GM21360 (cell line): Measurements from ENCODE around the gene LARP4B.
"Not testable (repeated sequence)": the region's sequence is repeated elsewhere in the genome, so short reads cannot be mapped to it uniquely, and the experiment has no call there.

Source experiments
- ATAC-seq: cut with Tn5 transposase; IDR thresholded peaks from one replicate; pipeline ENCODE4 v1.9.1; 2021; ENCODE audit warnings: mild to moderate bottlenecking, moderate library complexity; ENCODE audit not compliant: unreplicated experiment

Gene LARP4B

DNA sequence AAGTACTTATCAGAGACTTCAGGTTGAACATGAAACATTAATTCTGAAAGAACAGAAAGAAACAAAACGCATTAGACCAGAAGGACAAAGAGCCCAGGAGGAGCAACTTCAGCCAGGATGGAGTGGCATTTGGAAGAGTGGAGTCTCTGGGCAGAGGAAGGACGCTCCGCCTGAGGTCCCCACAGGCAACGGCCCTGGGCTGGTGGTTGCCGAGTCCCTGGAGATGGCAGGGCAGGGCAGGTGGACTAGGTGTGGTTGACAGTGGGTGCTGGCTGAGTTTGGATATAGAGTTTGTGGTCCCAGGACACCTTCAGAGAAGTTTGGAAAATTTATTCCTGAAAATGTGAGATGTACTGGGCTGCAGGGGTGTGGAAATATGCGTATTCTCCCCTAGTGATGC is 27.4 kb upstream of the LARP4B start:
- no peak for ATAC-seq

DNA sequence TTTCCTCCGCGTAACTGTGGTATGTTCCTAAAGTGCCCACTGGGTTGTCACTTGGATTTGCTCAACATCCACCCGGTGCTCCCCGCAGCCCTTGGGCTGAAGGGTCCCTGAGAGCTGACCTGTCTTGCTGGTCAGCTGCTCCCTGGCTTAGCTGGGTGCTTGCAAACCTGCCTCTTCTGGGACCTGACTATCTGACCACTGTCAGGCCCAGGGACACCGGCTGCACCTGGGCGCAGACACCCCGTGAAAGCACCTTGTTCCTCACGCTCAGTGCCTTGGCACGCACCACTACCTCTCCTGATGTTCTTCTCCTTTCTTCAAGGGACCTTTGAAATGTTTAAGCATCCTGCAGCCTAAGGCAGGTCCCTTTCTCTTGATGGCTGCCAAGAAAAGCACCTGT is 26.6 kb upstream of the LARP4B start:
- ATAC-seq, result no peak

DNA sequence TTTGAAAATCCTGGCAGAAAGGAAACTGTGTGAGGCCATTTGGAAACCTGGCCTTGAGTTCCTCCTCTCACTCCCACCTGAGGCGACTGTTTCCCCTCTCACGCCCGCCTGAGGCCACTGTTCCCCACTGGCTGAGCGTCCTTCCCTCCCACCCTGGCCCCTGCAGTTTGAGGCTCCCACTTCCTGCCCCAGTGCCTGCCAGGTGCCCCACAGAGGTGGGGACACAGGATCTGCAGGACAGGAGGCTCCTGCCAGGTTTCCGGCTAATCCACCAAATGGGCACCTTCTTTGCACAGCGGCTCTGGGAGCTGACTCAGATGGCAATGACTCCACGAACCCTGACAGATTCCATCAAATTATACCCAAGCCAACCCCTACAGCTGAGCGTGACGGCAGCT is 24.3 kb upstream of the LARP4B start:
- ATAC-seq, result no peak

- ATAC-seq, result no peak
These were observed 23.8 kb upstream of the LARP4B start for GRCh38 chr10:955127-955819.

- no peak for ATAC-seq
These were observed 22.9 kb upstream of the LARP4B start for GRCh38 chr10:954396-954795.

DNA sequence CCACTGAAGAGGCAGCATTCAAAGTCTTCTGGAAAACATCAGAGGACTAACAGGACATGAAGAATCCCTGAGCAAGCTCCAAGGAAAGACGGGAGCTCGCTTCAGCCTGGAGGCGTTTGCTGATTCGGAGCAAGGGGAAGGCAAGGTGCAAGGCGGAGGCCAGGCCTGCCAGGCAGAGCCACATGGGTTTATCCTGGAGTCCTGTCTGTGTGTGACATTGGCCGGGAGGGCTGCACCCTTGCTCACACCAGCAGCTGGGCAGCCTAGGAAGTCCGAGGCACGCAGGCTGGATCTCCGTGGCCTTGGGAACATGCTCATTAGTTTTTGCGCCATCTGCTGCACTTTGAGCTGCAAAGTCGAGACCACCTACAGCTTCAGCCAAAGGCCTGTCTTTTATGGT is 22.3 kb upstream of the LARP4B start:
- no peak for ATAC-seq

- ATAC-seq, result no peak
These were observed 17.9 kb upstream of the LARP4B start for GRCh38 chr10:949446-949845.

DNA sequence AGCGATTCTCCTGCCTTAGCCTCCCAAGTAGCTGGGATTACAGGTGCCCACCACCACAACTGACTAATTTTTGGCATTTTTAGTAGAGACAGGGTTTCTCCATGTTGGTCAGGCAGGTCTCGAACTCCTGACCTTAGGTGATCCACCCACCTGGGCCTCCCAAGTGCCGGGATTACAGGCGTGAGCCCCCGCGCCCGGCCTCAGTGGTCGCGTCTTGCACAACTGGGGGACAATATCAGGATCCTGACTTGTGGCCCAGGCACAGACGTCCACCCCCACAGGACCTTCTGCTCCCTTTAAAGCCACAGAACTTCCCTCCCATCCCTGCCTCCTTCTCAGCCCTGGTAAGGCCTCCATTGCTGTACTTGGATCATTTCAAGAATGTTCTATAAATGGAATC is 16.8 kb upstream of the LARP4B start:
- ATAC-seq, result no peak

DNA sequence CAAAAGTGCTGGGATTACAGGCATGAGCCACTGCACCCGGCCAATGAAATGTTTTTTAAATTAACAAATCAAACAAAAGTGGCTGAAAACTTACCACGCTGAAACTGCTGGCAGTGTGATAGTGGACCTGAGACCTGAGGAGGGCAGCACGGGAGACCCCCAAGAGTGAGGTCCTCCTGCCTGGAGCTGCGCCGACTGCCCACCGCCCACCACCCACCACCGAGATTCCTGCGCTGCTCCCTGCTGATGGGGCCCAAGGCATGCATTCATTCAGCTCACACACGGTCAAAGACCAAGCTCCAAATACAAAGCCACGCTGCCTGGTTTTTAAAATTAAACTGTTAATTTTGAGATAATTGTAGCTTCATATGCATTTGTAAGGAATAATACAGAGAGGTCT is 16.4 kb upstream of the LARP4B start:
- ATAC-seq, result no peak

DNA sequence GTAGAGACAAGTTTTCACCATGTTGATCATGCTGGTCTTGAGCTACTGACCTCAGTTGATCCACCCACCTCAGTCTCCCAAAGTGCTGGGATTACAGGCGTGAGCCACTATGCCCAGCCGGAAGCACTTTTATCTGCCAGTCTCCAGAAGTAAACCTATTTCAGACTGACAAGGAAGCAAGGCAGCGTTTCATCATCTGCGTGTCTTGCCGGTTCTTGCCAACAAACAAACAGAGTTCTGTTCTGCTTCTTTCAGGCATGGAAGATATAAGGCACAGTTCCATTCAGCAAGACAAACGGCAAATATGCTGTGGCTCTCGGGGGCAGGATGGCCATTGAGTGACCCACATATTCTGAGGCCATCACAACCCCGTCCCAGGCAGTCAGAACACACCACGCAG is 15.5 kb upstream of the LARP4B start:
- ATAC-seq, result no peak

DNA sequence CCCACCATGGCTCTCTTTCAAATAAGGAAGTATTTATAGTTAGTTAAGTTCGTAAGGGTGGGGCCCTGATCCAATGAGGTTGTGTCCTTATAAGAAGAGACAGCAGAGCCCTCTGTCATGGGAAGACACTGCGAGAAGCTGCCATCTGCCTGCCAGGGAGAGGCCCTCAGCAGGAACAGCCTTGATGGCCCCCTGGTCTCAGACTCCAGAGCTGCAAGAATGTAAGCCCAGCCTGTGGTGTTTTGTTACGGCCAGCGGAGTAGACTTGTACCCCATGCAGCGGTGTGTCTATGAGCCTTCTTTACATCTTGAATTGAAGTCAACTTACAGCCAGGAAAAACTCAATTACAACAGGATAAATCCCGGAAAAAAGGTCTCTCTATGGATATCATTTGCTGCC is 14.3 kb upstream of the LARP4B start:
- ATAC-seq, result no peak

DNA sequence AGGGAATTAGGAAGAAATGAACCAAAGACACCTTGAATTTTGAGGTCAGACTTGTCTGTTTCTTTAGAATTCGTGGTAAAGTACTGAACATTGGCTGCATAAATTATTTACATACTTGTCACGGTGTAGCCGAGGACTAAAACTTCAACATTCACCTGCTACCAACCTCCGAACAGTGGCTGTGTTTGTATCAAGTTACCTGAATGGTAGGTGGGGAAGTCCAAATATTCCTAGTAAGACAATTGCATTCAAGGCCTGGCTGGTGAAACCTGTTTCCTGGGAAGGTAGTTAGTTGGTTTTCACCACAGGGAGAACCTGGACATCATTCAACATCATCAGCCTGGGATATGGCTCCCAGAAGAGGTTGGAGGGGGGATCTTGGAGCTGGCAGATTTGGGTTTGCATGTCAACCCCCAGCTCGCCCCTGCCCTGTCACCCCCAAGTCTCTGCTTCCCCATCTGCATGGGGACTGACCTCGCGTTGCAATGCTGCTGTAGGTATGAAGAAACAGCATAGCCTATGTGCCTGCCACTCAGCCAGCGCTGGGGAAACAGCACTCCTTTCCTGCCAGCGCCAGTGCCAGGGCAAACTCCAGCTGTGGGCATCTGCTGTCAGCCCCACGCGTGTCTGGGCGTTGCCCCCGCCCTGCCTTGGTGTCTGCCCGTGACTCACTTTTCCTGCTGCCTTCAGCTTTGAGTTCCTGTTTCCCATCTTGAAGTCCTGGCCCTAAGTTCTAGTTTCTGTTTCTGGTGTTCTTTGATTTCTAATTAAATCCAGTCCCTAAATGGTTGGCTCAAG is 12.7 kb upstream of the LARP4B start:
- peak; percentile 28 for ATAC-seq

- ATAC-seq, result peak; percentile 43
These were observed 12.0 kb upstream of the LARP4B start for GRCh38 chr10:943334-944033.

- ATAC-seq, result no peak
These were observed 7.6 kb upstream of the LARP4B start for GRCh38 chr10:938941-939678.

DNA sequence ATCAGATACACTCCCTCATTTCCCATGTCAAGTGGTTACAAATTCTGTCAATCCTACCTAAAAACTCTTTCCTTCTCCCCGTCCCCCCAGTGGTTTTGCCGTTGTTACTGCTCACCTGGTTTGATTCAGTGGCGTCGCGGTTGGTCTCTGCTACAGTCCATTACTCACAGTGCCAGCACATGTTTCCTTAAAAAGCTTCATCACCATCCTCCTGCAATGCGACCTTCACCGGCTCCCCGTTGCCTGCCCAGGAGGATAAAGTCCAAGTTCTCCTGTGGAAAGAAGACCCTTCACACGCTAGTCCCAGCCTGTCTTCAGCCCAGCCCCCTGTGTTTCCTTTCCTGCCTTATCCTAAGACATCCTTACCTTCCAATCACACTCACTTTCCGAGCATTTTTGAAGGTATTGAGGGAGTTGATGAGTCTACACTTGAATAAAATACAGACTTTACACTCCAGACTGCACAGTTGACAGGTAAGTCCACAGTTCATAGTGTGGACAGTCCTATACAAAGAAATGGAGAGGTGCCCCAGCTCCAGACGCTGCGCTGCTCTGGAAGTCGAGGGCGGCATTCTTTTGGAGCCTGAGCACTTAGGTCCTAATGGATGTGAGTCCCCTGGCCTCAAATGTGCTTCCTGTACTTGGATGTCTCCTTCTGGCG is 3.4 kb upstream of the LARP4B start:
- no peak for ATAC-seq

GRCh38 chr10:934165-934564 is 2.7 kb upstream of the LARP4B start:
- not testable (repeated sequence) for ATAC-seq

GRCh38 chr10:932589-932988 is 1.1 kb upstream of the LARP4B start:
- ATAC-seq, result no peak

DNA sequence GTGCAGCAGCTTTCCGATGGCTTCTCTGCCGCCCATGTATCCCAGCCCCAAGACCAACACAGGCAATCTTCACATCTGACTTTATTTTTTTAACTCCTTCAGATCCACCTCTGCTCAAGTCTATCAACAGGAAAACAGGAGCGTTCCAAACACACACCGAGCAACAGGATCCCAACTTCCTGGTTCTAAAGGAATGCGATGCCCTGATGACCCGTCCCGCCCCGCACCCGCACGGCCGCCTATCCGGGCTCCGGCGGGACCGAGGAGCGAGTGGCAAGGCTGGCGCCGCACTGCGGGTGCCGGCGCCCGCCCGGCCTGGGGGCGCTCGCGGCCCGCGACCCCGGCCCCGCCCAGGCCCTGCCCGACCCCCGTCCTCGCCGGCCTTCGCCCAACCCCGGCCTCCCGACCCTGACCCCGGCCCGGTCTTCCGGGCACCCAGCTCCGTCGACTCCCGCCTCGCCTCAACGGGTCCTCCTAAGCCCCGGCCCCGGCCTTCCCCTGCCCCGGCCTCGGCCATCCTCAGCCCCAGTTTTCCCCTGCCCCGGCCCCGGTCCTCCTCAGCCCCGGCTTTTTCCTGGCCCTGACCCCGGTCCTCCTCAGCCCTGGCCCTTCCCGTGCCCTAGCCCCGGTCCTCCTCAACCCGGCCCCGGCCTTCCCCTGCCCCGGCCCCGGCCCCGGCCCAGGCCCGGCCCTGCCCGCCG is 730 bp downstream of the LARP4B start:
- peak; percentile 4 for ATAC-seq

- ATAC-seq, result no peak
These were observed 1.4 kb downstream of the LARP4B start for GRCh38 chr10:929960-930624.

GRCh38 chr10:927131-927530 is 4.4 kb downstream of the LARP4B start:
- no peak for ATAC-seq
